ENCODE results near the gene GPX6.
"Not testable (repeated sequence)": the region's sequence is repeated elsewhere in the genome, so short reads cannot be mapped to it uniquely, and the experiment has no call there.

The GPX6 gene

GRCh38 chr6:28523241-28523622 is 7.6 kb upstream of the GPX6 start:
- peak; percentile 25 to 51 for DNase-seq

GRCh38 chr6:28522594-28523240 is 7.1 kb upstream of the GPX6 start:
- DNase-seq, result no peak

- no peak for DNase-seq
Observed at GRCh38 chr6:28517964-28518363, 2.4 kb upstream of the GPX6 start.

- DNase-seq, result not testable (repeated sequence)
Observed at GRCh38 chr6:28512387-28512786, 3.2 kb downstream of the GPX6 start.

- no peak for DNase-seq
Observed at GRCh38 chr6:28511628-28512300, 3.8 kb downstream of the GPX6 start.

- peak in 1 of 2 donors; percentile 27 for DNase-seq
Observed at GRCh38 chr6:28506807-28507475, 8.7 kb downstream of the GPX6 start.

- DNase-seq, result no peak
Observed at GRCh38 chr6:28505733-28506132, 9.9 kb downstream of the GPX6 start.

- DNase-seq, result not testable (repeated sequence)
Observed at GRCh38 chr6:28502709-28503305, 12.8 kb downstream of the GPX6 start.

GRCh38 chr6:28502136-28502535 is 13.5 kb downstream of the GPX6 start:
- DNase-seq, result not testable (repeated sequence)

GRCh38 chr6:28501259-28501658 is 14.3 kb downstream of the GPX6 start:
- DNase-seq, result no peak

- no peak for DNase-seq
Observed at GRCh38 chr6:28497893-28498292, 17.7 kb downstream of the GPX6 start.

- DNase-seq, result no peak
Observed at GRCh38 chr6:28497306-28497705, 18.3 kb downstream of the GPX6 start.

- peak in 1 of 2 donors; percentile 22 for DNase-seq
Observed at GRCh38 chr6:28496099-28496779, 19.4 kb downstream of the GPX6 start.

- no peak for DNase-seq
Observed at GRCh38 chr6:28491984-28492317, 23.6 kb downstream of the GPX6 start.

- DNase-seq, result no peak
Observed at GRCh38 chr6:28490205-28490890, 25.2 kb downstream of the GPX6 start.

GRCh38 chr6:28489366-28490204 is 26.0 kb downstream of the GPX6 start:
- peak; percentile 26 to 38 for DNase-seq

- peak; percentile 15 to 32 for DNase-seq
Observed at GRCh38 chr6:28488916-28489365, 26.7 kb downstream of the GPX6 start.

GRCh38 chr6:28486988-28487742 is 28.4 kb downstream of the GPX6 start:
- DNase-seq, result no peak

GRCh38 chr6:28486533-28486932 is 29.1 kb downstream of the GPX6 start:
- DNase-seq, result no peak

- DNase-seq, result no peak
Observed at GRCh38 chr6:28485482-28485881, 30.1 kb downstream of the GPX6 start.
